Fibroblast of pulmonary artery (primary cell): Measurements from ENCODE around the gene CDC25A.

ENCODE experiments used
- DNase-seq: peaks from one replicate; pipeline ENCODE4 v3.0.0-alpha.2; 2010; ENCODE audit warnings: low read depth
- H3K4me3 ChIP-seq: replicated peaks from 2 replicates; pipeline ENCODE4 v1.5.1; 2011; ENCODE audit warnings: low read depth, mild to moderate bottlenecking, control low read depth, low read length, moderate library complexity
- TF ChIP-seq, protein P1 (sequence below): IDR thresholded peaks from 2 replicates; pipeline ENCODE4 v1.5.1; 2011; ENCODE audit warnings: mild to moderate bottlenecking, control low read depth, low read length, inconsistent platforms; ENCODE audit errors: missing control alignments

The CDC25A gene

DNA sequence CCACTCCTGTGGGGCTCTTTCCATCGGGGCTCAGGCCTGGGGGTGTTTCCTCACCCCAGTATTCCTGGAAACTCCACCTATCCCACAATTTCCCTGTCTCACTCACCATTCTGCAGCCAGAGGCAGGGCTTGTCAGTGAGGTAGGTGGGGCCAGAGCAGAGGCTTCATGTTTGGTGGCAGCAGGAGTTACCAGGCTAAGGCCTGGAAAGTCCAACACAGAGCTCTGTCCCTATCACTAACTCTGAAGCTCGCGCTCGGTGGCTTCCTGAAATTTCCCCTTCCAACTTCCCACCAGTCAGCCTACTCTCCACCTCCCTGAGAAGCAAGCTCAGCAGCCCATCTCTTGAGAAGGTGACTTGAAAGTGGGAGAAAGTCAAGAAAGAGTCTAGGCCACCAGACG, 44.2 kb downstream of the CDC25A start:
- no peak for DNase-seq
- TF ChIP-seq, protein P1, sequence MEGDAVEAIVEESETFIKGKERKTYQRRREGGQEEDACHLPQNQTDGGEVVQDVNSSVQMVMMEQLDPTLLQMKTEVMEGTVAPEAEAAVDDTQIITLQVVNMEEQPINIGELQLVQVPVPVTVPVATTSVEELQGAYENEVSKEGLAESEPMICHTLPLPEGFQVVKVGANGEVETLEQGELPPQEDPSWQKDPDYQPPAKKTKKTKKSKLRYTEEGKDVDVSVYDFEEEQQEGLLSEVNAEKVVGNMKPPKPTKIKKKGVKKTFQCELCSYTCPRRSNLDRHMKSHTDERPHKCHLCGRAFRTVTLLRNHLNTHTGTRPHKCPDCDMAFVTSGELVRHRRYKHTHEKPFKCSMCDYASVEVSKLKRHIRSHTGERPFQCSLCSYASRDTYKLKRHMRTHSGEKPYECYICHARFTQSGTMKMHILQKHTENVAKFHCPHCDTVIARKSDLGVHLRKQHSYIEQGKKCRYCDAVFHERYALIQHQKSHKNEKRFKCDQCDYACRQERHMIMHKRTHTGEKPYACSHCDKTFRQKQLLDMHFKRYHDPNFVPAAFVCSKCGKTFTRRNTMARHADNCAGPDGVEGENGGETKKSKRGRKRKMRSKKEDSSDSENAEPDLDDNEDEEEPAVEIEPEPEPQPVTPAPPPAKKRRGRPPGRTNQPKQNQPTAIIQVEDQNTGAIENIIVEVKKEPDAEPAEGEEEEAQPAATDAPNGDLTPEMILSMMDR = no peak
- H3K4me3 ChIP-seq = no peak overlapping the region

DNA sequence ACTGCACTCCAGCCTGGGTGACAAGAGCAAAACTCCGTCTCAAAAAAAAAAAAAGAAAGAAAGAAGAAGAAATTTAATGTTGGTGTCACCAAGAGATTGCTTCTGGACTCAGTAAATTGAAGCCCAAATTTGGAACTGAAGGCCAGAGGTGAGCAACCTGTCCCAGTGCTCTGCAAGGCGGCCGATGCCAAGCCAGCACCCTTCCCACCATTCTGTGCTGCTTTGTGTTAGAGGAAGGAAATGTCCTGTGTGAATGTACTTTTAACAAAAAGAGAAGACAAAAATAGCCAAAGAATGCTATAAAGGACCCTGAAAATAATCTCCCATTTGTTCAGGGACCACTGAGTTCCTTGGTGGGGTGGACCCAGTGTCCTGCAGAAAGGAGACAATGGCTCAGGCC, 44.6 kb downstream of the CDC25A start:
- no peak overlapping the region for H3K4me3 ChIP-seq

DNA sequence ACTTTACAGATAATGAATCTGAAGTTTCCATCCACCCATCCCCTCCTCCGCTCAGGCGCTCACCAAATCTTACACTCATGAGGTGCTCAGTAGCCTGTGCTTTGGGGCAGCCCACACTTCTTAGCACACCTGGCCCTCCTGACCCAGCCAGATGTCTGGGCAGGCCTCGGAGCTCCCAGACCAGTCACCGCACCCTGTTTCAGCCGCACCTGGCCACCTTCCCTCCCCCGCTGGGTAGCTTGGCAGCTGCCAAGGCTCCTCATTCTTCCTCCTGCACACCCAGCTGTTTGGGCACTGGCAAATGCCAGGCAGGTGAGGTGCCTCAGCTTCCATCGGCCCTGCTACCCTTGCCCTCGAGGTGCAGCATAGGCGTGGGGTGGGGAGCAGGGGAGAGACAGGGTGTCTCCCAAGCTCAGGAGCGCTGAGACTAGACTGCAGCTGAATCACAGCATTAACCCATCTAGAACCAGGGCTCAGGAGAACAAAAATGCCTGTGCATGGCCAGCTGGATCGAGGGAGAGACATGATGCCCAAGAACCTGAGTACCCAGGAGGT, 45.8 kb downstream of the CDC25A start:
- no peak overlapping the region for H3K4me3 ChIP-seq
- TF ChIP-seq, protein P1 = no peak
- DNase-seq = no peak

More for the DNA sequence above, 44.6 kb downstream of the CDC25A start:
- TF ChIP-seq, protein P1 = no peak
- no peak for DNase-seq

DNA sequence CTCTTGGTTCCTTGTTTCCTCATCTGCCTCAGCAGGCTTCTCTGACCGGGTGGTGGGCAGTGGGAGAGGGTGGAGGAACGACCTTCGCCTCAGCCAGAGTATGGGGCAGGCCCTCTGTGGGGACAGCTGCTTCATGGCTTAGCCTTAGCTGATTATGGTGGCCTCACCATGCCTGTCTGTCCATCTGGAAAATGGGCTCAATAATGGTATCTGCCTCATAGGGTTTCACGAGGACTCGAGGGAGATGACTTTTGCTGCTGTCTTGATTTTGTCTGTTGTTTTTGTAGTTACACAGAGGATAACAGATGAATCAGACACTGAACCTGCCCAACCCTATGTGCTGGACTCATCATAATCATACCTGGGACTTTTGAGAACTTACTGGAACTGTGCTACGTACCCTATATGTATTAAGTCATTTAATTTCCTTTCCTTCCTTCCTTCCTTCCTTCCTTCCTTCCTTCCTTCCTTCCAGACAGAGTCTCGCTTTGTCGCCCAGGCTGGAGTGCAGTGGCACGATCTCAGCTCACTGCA, 46.5 kb downstream of the CDC25A start:
- DNase-seq = no peak
- TF ChIP-seq, protein P1 = no peak
- H3K4me3 ChIP-seq = no peak overlapping the region

GRCh38 chr3:48140936-48141603, 47.1 kb downstream of the CDC25A start:
- TF ChIP-seq, protein P1 = no peak
- DNase-seq = no peak
- H3K4me3 ChIP-seq = no peak overlapping the region

- TF ChIP-seq, protein P1 = no peak
- peak; percentile 16 for DNase-seq
- no peak overlapping the region for H3K4me3 ChIP-seq
Observed at GRCh38 chr3:48140336-48140757, 47.9 kb downstream of the CDC25A start.

- TF ChIP-seq, protein P1 = no peak
- DNase-seq = no peak
- no peak overlapping the region for H3K4me3 ChIP-seq
Observed at GRCh38 chr3:48137425-48137999, 50.7 kb downstream of the CDC25A start.
